D721Med (cell line): Measurements from ENCODE around the gene SFXN5.

ENCODE experiments used
- DNase-seq: peaks from one replicate; pipeline ENCODE4 v3.0.0; 2011; ENCODE audit warnings: low spot score; ENCODE audit not compliant: insufficient read length
- FAIRE-seq: peaks from 2 replicates; lab custom pipeline; 2011; peaks lifted over from hg19 to GRCh38; lab: Jason Lieb, UNC
- TF ChIP-seq, protein P1 (sequence below): IDR thresholded peaks from 2 replicates; pipeline ENCODE4 v1.5.1; 2012; ENCODE audit warnings: mild to moderate bottlenecking, control low read depth; ENCODE audit not compliant: insufficient read depth; ENCODE audit errors: missing control alignments

Gene SFXN5

DNA sequence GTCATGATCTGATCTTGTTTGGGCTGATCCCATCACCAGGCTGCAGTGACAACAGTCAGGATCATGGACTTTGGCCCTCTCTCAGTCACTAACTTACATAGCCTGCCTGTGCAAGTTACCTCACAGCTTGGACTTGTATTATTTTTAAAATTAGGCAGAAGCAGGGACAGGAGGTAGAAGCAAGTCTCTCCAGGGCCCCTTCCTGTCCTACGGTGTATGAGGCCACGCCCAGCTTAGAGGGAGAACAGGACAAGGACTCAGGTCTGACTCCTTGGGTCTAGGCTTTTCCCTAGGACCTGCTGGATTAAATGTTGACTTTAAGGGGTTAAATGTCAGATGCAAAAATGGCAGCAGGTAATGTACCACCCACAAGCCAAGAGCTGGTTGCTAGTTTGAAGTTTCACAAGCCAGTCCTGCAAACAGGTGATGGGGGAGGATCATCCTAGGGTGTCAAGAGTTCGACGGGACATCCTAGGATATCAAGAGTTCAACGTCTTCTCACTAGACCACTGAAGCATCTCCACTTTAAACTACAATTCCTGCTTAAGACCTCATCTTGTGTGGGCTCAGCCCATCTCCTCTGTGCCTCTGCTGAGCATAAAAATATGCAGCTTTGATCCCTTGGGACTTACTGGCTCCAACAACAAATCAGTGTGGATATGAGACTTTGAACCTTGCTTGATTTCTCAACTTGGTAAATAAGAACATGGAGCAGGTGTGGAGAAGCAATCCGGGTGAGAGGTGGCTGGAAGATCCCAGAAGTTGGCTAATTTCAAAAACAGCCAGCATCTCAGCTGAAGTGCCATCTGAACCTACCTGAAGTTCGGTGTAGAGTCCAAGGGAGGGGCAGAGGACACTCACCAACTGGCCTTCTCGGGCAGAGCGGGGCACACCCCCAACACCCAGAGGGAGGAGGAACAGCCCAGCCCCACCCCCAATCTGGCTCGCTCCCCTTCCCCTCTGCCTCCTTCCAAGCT, 39.5 kb downstream of the SFXN5 start:
- no peak for FAIRE-seq
- DNase-seq = no peak
- TF ChIP-seq, protein P1, sequence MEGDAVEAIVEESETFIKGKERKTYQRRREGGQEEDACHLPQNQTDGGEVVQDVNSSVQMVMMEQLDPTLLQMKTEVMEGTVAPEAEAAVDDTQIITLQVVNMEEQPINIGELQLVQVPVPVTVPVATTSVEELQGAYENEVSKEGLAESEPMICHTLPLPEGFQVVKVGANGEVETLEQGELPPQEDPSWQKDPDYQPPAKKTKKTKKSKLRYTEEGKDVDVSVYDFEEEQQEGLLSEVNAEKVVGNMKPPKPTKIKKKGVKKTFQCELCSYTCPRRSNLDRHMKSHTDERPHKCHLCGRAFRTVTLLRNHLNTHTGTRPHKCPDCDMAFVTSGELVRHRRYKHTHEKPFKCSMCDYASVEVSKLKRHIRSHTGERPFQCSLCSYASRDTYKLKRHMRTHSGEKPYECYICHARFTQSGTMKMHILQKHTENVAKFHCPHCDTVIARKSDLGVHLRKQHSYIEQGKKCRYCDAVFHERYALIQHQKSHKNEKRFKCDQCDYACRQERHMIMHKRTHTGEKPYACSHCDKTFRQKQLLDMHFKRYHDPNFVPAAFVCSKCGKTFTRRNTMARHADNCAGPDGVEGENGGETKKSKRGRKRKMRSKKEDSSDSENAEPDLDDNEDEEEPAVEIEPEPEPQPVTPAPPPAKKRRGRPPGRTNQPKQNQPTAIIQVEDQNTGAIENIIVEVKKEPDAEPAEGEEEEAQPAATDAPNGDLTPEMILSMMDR = no peak

DNA sequence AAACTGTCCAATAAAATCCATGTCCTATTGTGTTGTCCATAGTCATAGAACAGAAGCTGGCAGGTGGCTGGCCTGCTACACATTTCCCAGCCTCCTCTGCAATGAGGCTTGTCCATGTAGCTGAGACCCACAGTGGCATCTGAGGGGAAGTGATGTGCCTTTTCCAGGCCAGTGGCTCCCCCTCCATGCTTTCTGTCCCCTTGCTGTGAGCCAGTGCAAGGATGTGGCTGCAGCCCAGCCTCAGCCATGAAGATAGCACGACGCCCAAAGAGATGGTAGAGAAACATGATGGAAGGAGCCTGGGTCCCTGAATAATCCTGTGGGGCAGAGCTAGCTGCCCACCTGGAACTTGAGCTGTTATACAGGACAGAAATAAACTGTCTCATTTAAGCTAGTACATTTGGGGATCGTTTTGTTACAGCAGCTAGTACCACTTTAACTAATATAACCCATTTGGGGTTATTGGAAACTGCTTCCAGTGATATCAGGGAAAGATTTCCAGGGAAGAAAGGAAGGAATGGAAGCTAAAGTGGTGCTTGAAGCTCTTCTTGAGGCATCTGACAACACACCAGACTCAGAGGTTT, 40.3 kb downstream of the SFXN5 start:
- DNase-seq (no peak), FAIRE-seq (no peak)
- TF ChIP-seq, protein P1 = no peak

DNA sequence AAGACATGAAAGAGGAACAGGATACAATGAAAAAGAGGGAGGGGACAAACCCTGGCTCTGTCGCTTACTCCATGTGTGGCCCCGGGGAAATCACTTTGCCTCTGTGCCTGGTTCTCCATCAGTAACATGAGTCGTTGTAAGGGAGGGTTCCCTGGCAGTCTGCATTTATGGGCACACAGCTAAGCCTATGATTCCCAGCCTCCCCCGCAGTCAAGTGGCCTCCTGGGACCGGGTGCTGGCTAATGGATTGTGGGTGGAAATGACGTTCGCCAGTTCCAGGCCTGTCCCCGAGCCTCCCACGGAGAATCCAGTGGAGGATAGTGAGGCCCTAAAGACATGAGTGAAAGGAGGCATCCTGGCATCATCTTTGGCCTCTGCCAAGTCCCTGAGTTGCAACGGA, 42.7 kb downstream of the SFXN5 start:
- FAIRE-seq = no peak
- TF ChIP-seq, protein P1 = no peak
- no peak for DNase-seq

DNA sequence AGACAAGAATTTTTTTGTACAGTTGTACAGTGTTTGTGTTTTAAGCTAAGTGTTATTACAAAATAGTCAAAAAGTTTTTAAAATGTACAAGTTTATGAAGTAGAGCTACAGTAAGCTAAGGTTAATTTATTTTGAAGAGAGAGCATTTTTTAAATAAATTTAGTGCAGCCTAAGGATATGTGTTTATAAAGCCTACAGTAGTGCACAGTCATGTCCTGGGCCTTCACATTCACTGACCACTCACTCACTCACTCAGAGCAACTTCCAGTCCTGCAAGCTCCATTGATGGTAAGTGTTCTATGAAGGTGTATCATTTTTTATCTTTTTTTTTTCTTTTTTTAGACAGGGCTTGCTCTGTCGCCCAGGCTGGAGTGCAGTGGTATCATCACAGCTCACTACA, 44.2 kb downstream of the SFXN5 start:
- TF ChIP-seq, protein P1 = no peak
- no peak for FAIRE-seq
- no peak for DNase-seq

DNA sequence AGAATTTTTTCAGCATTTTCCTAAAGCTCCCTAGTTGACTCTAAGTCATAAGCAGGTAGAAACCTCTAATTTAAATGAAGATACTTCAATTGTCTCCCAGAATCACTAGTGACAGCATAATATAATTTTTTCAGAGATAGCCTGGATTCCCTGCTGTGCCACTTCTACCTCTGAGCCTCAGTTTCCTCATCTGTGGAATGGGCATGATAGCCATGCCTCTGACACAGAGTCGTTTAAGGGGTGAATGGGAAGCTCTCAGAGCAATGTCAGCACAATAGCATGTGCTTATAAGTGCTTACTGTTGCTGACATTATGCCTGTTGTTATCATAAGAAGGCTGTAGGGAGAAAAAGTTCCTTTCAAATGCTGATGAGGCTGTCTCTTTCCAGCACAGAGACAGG, 48.0 kb downstream of the SFXN5 start:
- no peak for FAIRE-seq
- DNase-seq = no peak
- TF ChIP-seq, protein P1 = no peak

DNA sequence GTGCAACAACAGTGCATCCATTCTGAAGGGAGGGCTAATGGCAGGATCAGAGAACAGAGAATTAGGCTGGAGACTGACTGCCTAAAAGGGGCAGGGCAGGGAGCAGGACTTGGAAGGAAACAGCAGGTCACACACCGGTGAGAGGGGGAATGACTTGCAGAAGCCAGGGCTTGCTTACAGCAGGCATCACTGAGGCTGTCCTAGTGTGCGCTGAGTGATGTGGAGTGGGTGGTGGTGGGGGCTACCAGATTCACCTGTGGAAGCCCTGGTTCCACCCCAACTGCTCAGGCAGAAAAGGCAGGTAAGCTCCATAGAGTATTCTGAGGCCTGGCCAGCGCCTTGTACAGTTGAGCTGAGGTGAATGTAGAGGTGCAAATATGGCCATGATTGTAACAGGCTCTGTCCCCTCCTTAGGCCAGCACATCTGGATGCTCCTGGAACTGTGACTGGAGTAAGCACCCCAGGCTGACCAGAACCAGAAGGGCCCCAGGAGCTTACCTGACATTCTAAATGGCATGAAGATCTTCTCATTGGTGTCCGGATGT, 49.4 kb downstream of the SFXN5 start:
- no peak for FAIRE-seq

More for the DNA sequence above, 49.4 kb downstream of the SFXN5 start:
- TF ChIP-seq, protein P1 = no peak
- no peak for DNase-seq
